ENCODE data around the gene PRAME. TPM values are rescaled to one million over a fixed set of nuclear protein-coding genes. Genes with fewer than 3 reads are reported as not detected.

The PRAME gene
- total RNA-seq, 1 experiment from 2014 or later, result not detected

DNA sequence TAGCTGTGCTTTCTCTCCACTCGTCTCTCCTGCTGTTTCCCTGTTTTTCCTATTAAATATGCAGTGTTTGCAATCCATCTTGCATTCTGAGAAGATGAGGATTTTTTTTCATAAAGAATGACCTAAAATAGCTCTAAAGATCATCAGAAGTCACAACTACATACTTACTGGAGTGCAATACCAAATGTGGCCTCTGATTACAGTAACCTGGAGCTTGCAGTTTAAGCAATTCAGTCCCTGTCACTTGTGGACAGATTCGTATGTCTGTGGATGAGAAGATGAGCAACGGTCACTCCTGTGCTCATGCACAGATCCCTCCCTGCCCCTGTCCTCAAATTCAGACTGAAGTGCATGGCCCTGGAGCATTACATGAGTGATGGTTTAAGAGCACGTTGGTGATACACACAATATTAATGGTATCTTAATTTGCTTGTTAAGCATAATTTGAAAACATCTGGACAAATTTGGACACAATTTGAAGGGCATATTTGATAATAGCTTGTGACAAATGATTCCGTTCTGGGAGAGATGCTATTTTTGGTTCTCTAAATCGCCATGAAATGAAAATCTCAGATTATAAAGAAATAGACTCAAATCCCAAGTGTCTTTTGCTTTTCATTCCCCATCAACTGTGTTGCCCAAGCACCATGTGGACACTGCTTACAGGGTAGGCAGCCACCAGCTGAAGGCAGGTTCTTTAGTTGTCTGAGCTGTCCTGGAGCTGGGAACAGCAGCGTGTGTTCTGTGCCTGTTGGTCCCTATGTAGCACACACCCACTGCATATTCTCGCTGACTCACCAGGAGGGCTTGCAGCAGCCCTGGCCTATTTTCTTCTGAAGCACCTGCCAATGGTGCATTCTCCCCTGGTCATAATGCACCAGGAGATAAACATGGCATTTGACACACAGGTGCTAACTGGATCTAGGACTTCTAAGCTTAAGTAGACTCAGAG lies 32.6 kb upstream of the PRAME start:
- CTCF ChIA-PET, result interaction anchor here (0.6 to 7.4 kb wide), 18 partner anchors 8 to 902 kb away, joined by 3 to 73 read pairs (median 4); no protein-coding TSS in a partner anchor
- TF ChIP-seq, protein P1, sequence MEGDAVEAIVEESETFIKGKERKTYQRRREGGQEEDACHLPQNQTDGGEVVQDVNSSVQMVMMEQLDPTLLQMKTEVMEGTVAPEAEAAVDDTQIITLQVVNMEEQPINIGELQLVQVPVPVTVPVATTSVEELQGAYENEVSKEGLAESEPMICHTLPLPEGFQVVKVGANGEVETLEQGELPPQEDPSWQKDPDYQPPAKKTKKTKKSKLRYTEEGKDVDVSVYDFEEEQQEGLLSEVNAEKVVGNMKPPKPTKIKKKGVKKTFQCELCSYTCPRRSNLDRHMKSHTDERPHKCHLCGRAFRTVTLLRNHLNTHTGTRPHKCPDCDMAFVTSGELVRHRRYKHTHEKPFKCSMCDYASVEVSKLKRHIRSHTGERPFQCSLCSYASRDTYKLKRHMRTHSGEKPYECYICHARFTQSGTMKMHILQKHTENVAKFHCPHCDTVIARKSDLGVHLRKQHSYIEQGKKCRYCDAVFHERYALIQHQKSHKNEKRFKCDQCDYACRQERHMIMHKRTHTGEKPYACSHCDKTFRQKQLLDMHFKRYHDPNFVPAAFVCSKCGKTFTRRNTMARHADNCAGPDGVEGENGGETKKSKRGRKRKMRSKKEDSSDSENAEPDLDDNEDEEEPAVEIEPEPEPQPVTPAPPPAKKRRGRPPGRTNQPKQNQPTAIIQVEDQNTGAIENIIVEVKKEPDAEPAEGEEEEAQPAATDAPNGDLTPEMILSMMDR (IDR thresholded peaks at IDR 0.05; ENCODE audit: unreplicated experiment), result no peak
- H3K36me3 Mint-ChIP-seq (ENCODE audit: insufficient read depth, unreplicated experiment), result no peaks in the 10 kb centered on the region
- H3K27me3 Mint-ChIP-seq (ENCODE audit: insufficient read depth, unreplicated experiment), result peaks cover 55% of the 10 kb centered on the region
- POLR2A ChIA-PET, result no interaction called here
- H3K27ac Mint-ChIP-seq (ENCODE audit: low read depth, unreplicated experiment), result no peak overlapping the region
- no peak for DNase-seq (ENCODE audit: unreplicated experiment)
- no TSS peak for BruUV-seq (replicated peaks)
- H3K4me3 Mint-ChIP-seq (ENCODE audit: unreplicated experiment), result no peak overlapping the region
- no peaks in the 10 kb centered on the region for H3K9me3 Mint-ChIP-seq (ENCODE audit: unreplicated experiment)
- intact Hi-C loops (cut with micrococcal nuclease), result no loop called here
- no peaks in the 10 kb centered on the region for H3K4me1 Mint-ChIP-seq (ENCODE audit: insufficient read depth, unreplicated experiment)

DNA sequence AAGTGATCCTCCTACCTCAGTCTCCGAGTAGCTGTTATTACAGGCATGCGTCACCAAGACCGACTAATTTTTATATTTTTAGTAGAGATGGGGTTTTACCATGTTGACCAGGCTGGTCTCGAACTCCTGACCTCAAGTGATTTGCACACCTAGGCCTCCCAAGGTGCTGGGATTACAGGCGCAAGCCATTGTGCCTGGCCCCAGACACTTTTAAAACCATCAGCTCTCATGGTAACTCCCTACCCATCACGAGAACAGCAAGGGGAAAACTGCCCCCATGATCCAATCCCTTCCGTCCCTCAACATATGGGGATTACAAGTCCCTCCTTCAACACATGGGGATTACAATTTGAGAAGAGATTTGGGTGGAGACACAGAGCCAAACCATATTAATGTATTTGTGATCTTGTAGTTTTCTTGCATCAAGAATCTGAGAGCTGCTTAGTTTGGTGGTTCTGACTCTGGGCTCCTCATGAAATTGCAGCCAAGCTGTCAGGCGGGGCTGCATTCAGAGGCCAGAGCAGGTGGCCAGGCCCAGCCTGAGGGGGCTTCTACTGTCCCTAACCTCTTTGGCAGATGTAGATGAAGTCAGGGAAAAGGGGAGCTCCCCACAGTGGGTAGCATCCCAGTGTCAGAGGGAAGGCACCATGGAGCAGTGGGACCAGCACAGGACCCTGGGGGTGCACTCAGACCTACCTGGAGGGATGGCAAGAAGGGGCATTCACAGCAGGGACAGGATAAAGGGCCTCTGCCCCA lies 31.2 kb upstream of the PRAME start:
- H3K27me3 Mint-ChIP-seq (ENCODE audit: insufficient read depth, unreplicated experiment), result peaks cover 68% of the 10 kb centered on the region
- no TSS peak for BruUV-seq (replicated peaks)
- H3K27ac Mint-ChIP-seq (ENCODE audit: low read depth, unreplicated experiment), result no peak overlapping the region
- no peaks in the 10 kb centered on the region for H3K4me1 Mint-ChIP-seq (ENCODE audit: insufficient read depth, unreplicated experiment)
- intact Hi-C loops (cut with micrococcal nuclease), result no loop called here
- ChIA-PET CTCF (interaction anchor here (0.6 to 7.4 kb wide), 17 partner anchors 9 to 538 kb away, joined by 3 to 73 read pairs (median 5); no protein-coding TSS in a partner anchor), POLR2A (interaction anchor here (0.6 kb wide), 1 partner anchor 274 kb away, joined by 3 read pairs; no protein-coding TSS in a partner anchor)
- no peak for DNase-seq (ENCODE audit: unreplicated experiment)
- no peak overlapping the region for H3K4me3 Mint-ChIP-seq (ENCODE audit: unreplicated experiment)
- no peaks in the 10 kb centered on the region for H3K9me3 Mint-ChIP-seq (ENCODE audit: unreplicated experiment)
- H3K36me3 Mint-ChIP-seq (ENCODE audit: insufficient read depth, unreplicated experiment), result no peaks in the 10 kb centered on the region
- TF ChIP-seq, protein P1 (IDR thresholded peaks at IDR 0.05; ENCODE audit: unreplicated experiment), result no peak

DNA sequence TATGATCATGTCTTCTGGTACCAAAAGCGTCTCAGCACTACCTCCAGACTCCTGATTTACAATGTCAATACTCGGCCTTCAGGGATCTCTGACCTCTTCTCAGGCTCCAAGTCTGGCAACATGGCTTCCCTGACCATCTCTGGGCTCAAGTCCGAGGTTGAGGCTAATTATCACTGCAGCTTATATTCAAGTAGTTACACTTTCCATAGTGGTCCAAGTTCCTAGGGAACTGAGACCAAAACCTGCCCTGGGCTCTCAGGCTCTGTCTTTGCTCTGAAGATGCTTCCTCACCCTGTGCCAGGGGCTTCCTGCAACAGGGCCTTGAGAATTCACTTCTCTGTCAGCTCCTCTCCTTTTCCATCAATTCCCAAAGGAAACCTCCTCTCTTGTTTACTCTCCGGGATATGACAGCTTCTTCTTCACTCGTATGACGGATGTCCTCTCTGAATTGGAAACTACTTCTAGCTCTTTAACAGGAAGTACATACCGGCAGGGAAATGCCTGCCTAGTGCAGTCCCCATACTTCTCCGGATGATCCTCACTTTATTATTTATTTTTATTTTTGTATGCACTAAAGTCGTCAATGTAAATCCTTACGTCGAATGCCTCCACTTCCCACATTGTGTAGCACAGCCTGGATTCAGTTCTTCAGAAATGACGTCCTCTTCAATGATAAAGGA lies 29.6 kb upstream of the PRAME start:
- Mint-ChIP-seq H3K9me3 (ENCODE audit: unreplicated experiment) (no peaks in the 10 kb centered on the region), H3K27ac (ENCODE audit: low read depth, unreplicated experiment) (no peak overlapping the region), H3K27me3 (ENCODE audit: insufficient read depth, unreplicated experiment) (peaks cover 85% of the 10 kb centered on the region), H3K4me3 (ENCODE audit: unreplicated experiment) (no peak overlapping the region), H3K4me1 (ENCODE audit: insufficient read depth, unreplicated experiment) (no peaks in the 10 kb centered on the region), H3K36me3 (ENCODE audit: insufficient read depth, unreplicated experiment) (no peaks in the 10 kb centered on the region)
- DNase-seq (ENCODE audit: unreplicated experiment), result no peak
- no TSS peak for BruUV-seq (replicated peaks)
- intact Hi-C loops (cut with micrococcal nuclease), result loop anchor here (5.0 to 10.0 kb wide), 2 partner anchors 99 to 366 kb away; no protein-coding TSS in a partner anchor
- TF ChIP-seq, protein P1 (IDR thresholded peaks at IDR 0.05; ENCODE audit: unreplicated experiment), result no peak
- CTCF ChIA-PET, result interaction anchor here (0.5 to 7.4 kb wide), 19 partner anchors 9 to 369 kb away, joined by 3 to 73 read pairs (median 5); no protein-coding TSS in a partner anchor
- POLR2A ChIA-PET, result no interaction called here
